ENCODE results near the gene CAMSAP2. TPM values are rescaled to one million over a fixed set of nuclear protein-coding genes. Genes with fewer than 3 reads are reported as not detected.

Gene CAMSAP2
- total and polyA plus RNA-seq, 12 donors = 7.0 to 47.1 (median 38.1) TPM

- H3K36me3 ChIP-seq = no peaks in the 10 kb centered on the region
- 64 to 76% methylated on average over 3 of the region's 3 CpGs for WGBS, 2 donors
- peaks cover 0 to 5% (median 0%) of the 10 kb centered on the region in 9 donors for H3K4me1 ChIP-seq
- DNase-seq (no peak), ATAC-seq (no peak)
- H3K27me3 ChIP-seq = peaks cover 0 to 8% (median 2%) of the 10 kb centered on the region in 7 donors
- no peaks in the 10 kb centered on the region for H3K9me3 ChIP-seq
- H3K27ac ChIP-seq = no peak overlapping the region
- intact Hi-C loops (cut with DNase I) = no loop called here
- TF ChIP-seq CTCF (IDR thresholded peaks at IDR 0.05) = no peak
- no peak overlapping the region for H3K4me3 ChIP-seq
Measured at GRCh38 chr1:200899015-200899386, 160.3 kb downstream of the CAMSAP2 start.

- no peak for ATAC-seq
Measured at GRCh38 chr1:200899451-200899915, 160.8 kb downstream of the CAMSAP2 start.

GRCh38 chr1:200899954-200900867, 161.5 kb downstream of the CAMSAP2 start:
- DNase-seq = no peak
- H3K27me3 ChIP-seq = peaks cover 0 to 6% (median 0%) of the 10 kb centered on the region in 7 donors
- intact Hi-C loops (cut with DNase I) = loop anchor here in 1 of 10 donors (10.0 kb wide), 1 partner anchor 145 kb away; no protein-coding TSS in a partner anchor
- H3K4me1 ChIP-seq = peaks cover 0 to 5% (median 0%) of the 10 kb centered on the region in 9 donors
- no peak for ATAC-seq
- 93% methylated on average over 16 of the region's 16 CpGs for WGBS, 2 donors
- no peaks in the 10 kb centered on the region for H3K36me3 ChIP-seq
- TF ChIP-seq CTCF (IDR thresholded peaks at IDR 0.05) = no peak
- no peak overlapping the region for H3K27ac ChIP-seq
- H3K9me3 ChIP-seq = no peaks in the 10 kb centered on the region
- no peak overlapping the region for H3K4me3 ChIP-seq

More at GRCh38 chr1:200899451-200899915, 160.8 kb downstream of the CAMSAP2 start:
- H3K27me3 ChIP-seq = peaks cover 0 to 6% (median 0%) of the 10 kb centered on the region in 7 donors
- no peak for DNase-seq
- H3K4me1 ChIP-seq = peaks cover 0 to 5% (median 0%) of the 10 kb centered on the region in 9 donors
- TF ChIP-seq CTCF (IDR thresholded peaks at IDR 0.05) = no peak
- no peaks in the 10 kb centered on the region for H3K36me3 ChIP-seq
- no peak overlapping the region for H3K4me3 ChIP-seq
- no peak overlapping the region for H3K27ac ChIP-seq
- WGBS, 2 donors = 93 to 95% methylated on average over 10 of the region's 10 CpGs
- H3K9me3 ChIP-seq = no peaks in the 10 kb centered on the region
- intact Hi-C loops (cut with DNase I) = no loop called here

GRCh38 chr1:200900877-200901276, 162.2 kb downstream of the CAMSAP2 start:
- ATAC-seq (no peak), DNase-seq (no peak)
- Histone ChIP-seq H3K36me3 (no peaks in the 10 kb centered on the region), H3K4me1 (peaks cover 0 to 8% (median 0%) of the 10 kb centered on the region in 9 donors), H3K4me3 (no peak overlapping the region), H3K27ac (no peak overlapping the region), H3K9me3 (no peaks in the 10 kb centered on the region), H3K27me3 (peaks cover 0 to 6% (median 0%) of the 10 kb centered on the region in 7 donors)
- intact Hi-C loops (cut with DNase I) = loop anchor here in 1 of 10 donors (10.0 kb wide), 1 partner anchor 144 kb away; no protein-coding TSS in a partner anchor
- 96 to 97% methylated on average over 17 of the region's 17 CpGs for WGBS, 2 donors
- TF ChIP-seq CTCF (IDR thresholded peaks at IDR 0.05) = no peak
